ENCODE data around the gene MAT2A.

MAT2A gene

GRCh38 chr2:85548608-85548900 is 9.6 kb downstream of the MAT2A start:
- TF ChIP-seq CTCF (IDR thresholded peaks at IDR 0.05; ENCODE audit: low read depth, low read length) = no peak
- no peak for DNase-seq (ENCODE audit: extremely low read depth, low read depth)

GRCh38 chr2:85549095-85549494 is 10.1 kb downstream of the MAT2A start:
- no peak for TF ChIP-seq CTCF (IDR thresholded peaks at IDR 0.05; ENCODE audit: low read depth, low read length)
- no peak for DNase-seq (ENCODE audit: extremely low read depth, low read depth)

- no peak for TF ChIP-seq CTCF (IDR thresholded peaks at IDR 0.05; ENCODE audit: low read depth, low read length)
These were observed 10.9 kb downstream of the MAT2A start for GRCh38 chr2:85549826-85550225.

GRCh38 chr2:85550486-85550885 is 11.5 kb downstream of the MAT2A start:
- no peak for TF ChIP-seq CTCF (IDR thresholded peaks at IDR 0.05; ENCODE audit: low read depth, low read length)

More at GRCh38 chr2:85549826-85550225, 10.9 kb downstream of the MAT2A start:
- DNase-seq (ENCODE audit: extremely low read depth, low read depth) = peak; percentile 81

GRCh38 chr2:85551698-85552678 is 13.0 kb downstream of the MAT2A start:
- TF ChIP-seq CTCF (IDR thresholded peaks at IDR 0.05; ENCODE audit: low read depth, low read length) = peak; percentile 88
- DNase-seq (ENCODE audit: extremely low read depth, low read depth) = no peak

More at GRCh38 chr2:85550486-85550885, 11.5 kb downstream of the MAT2A start:
- DNase-seq (ENCODE audit: extremely low read depth, low read depth) = no peak

GRCh38 chr2:85553184-85553583 is 14.2 kb downstream of the MAT2A start:
- TF ChIP-seq CTCF (IDR thresholded peaks at IDR 0.05; ENCODE audit: low read depth, low read length) = no peak

GRCh38 chr2:85554980-85555612 is 16.1 kb downstream of the MAT2A start:
- no peak for TF ChIP-seq CTCF (IDR thresholded peaks at IDR 0.05; ENCODE audit: low read depth, low read length)
- DNase-seq (ENCODE audit: extremely low read depth, low read depth) = no peak

More at GRCh38 chr2:85553184-85553583, 14.2 kb downstream of the MAT2A start:
- no peak for DNase-seq (ENCODE audit: extremely low read depth, low read depth)
